GM19351 (cell line): ENCODE measurements around the gene MNX1.

ENCODE experiments used
- ATAC-seq: cut with Tn5 transposase; IDR thresholded peaks from one replicate; pipeline ENCODE4 v1.9.1; 2021; ENCODE audit warnings: mild to moderate bottlenecking, moderate library complexity; ENCODE audit not compliant: unreplicated experiment

MNX1 gene

DNA sequence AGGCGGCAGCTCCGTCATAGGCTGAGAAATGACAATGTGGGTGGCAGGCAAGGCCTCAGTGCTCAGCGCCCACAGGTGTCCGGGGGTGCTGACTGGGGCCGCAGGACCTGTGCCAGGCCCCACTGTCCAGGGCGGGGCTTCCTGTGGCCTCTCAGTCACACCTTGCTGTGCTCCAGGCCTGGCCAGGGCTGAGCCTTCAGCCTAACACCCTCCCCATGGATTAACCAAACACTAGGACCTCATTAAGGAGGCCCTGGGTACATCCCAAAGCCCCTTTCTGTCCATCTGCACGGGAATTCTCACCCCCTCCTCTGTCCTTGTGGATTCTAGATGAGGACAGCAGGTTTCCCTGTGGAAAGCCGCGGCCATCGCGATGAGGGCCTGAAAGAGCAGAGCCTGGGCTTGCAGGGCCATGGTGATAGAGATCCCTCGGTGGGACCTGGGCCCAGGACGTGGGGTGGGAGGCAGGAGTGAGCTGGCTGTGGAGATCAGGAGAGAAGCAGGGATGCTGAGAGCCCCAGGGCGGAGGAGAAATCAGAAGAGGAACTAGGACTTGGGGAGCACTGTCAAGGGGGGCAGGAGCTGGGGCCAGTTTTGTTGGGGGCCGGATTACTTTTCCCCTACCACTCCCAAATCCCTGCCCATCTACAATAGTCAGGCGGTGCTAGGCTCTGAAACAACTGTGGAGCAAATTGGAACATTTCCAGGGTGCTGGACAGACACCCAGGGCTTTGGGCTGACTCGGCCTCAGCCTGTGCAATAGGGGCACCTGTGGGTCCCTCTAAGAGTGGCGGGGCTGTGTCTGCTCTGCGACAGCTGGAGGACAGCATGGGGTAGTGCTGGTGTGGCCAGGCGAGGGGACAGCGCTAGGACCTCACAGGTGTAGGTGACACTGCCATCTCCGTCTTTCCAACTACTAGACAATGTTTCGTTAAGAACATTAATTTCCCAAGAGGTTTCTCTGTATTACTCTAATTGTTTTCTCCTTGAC is 23.3 kb upstream of the MNX1 start:
- no peak for ATAC-seq

DNA sequence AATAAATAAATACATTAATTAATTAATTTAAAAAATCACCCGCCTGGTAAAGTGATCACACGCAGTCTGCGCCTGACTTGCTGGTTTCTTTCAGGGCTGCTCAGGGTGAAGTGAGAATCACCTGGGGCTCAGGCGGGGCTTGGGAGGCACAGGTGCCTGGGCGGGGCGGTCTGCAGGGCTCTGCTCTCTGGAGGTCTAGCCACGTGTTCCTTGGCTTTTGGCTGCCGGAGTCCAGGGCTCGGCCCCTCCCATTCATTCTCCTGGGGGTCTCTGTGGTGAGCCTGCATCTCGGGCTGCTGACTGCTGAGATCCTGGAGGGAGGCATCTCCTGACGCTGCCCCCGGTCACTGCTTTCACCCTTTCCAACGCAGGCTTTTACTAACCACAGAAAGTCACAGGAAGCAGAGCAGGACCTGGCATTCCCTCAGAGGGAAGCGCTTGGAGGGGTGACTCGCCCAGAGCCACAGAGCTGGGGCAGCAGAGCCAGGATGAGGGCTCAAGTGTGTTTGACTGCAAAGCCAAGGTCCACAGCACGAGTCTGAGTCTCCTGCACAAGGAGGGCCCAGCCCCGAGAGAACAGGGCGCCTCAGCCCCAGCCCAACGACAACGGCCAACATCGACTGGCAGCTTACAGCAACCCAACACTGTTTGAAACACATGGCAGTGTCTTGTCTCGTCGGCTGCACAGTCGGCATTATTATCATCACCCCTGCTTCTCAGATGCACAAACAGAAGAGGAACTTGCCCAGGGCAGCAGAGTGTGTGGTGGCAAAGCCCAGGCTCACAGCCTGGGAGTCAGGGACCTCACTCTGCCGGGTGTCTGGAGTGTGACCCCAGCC is 22.4 kb upstream of the MNX1 start:
- ATAC-seq: no peak

DNA sequence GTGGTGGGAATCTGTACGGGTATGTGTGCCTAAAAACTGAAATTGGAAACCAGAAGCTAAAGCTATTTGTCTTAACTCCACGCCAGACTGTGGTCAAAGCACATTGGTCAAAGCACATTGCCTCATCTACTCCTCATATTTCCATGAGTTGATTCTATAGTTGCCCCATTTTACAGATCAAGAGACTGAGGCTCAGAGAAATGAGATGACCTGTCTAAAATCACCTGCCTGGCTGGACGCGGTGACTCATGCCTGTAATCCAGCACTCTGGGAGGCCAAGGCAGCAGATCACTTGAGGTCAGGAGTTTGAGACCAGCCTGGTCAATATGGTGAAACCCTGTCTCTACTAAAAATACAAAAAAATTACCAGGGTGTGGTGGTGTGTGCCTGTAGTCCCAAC is 21.7 kb upstream of the MNX1 start:
- no peak for ATAC-seq

DNA sequence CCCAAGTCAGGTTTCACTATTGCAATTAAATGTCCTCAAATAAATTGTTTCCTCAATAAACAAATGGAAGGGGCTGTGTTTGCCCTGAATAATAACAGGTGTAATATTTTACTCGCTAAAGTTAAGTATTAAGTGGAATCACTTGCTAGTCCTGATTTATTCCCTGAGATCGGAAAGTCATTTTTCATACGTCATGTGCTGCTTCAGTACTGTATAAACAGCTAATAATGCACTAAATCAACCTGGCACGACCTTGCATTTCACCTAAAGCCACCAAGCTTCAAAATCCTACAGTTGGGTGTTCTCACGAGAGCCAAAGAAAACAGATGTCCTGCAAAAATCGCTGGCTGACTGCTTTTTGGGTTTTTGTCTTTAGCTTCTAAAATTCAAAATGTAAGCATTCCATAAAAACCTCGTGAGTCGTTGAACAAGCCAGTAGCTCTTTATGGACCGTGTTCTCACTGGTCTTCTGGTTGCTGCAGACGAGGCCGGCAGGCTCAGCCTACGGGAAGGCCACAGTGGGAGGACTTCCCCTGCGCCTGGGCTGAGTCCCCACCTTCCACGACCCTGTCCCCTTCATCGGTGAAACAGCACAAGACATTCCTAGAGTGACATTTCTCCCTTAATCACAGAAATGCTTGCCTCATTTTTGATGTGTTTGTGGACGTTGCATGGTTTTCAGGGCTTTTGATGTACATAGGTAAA is 17.9 kb upstream of the MNX1 start:
- ATAC-seq: no peak

DNA sequence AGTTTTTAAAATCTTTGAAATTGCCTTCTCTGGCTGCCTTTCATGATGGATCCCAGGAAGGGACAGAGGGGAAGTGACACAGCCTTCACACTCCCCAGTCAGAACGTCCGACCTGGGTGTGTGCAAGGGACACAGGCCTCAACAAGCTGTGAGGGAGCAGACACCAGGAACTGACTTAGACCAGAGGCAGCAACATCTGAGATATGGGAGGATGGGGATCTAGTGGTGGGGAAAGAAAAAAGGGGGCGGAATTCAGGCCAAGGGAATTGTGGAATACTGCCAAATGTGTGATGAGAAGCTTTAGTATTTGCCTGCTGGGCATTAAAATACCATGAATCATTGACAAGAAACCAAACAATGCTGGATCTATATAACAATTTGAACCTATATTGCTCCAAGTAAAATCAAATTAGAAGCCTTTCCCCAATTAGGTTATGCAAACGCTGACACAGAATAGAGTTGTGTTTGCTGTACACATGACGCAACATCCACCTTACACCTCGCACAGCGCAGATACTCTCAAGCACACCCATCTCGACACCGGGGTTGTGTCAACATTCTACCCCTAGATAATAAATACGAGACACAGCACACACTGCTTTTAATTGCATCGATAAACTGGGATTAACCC is 17.2 kb upstream of the MNX1 start:
- no peak for ATAC-seq

DNA sequence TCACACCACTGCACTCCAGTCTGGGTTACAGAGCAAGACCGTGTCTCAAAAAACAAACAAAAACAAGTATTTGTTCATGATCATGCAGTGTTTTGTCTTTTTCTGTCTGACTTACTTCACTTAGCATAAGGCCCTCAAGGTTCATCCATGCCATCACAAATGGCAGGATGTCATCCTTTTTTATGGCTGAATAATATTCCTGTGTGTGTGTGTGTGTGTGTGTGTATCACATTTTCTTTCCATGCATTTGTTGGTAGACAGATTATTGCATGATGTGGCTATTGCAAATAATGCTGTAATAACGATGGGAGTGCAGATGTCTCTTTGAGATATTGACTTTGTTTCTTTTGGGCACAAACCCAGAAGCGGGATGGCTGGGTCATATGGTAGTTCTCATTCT is 14.3 kb upstream of the MNX1 start:
- no peak for ATAC-seq

DNA sequence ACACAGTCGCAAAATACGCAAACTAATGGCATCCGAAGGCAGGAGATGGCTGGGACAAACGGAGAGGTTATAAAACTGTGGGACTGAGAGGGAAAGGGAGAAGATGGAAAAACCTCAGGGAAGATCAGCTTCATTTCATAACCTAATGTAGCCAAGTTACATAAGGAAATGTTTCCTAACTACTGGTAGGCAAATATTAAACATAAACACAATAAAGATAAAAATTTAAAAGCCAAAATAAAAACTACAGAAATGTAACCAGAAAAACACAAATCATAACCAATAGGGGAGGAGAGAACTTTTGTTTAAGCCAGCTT is 13.1 kb upstream of the MNX1 start:
- ATAC-seq: no peak

DNA sequence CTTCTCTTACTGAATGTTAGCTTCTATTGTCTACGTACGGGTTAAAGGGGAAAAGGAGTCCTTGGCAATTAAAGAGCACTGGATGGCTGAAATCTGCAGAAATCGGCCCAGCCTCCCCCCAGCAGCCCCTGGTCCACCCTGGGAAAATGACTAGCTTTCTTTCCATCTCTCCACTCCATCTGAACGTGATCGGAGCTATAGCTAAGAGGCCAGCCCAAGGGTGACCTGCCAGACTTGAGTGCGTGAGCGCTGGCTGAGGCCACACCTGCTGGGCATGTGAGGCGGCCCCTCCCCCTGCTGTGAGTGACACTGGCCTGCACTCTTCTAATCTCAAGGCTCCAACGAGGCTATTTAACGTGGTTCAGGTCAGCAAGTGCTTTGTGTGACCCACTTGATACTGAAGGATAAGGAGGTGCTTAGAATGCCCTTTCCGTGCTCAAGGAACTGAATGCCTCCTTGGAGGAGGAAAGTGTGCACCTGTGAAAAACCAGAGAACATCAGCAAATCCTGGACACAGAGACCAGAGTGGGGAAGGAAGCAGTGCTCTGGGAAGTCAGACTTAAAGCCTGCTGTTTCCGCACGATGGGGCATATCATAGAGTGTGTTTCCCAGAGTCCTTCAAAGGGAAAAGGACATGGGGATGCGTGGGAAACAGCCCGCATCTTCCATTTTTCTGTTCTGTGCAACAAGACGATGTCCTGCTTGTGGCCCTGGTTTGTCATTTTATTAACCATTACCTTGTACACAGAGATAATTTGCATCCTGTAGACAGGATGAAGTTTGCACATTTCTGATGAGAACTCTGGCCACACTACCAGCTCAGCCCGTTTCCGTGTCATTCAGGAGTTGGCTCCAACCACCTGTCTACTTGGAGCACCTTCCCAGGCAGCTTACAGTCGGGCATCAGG is 12.5 kb upstream of the MNX1 start:
- no peak for ATAC-seq

DNA sequence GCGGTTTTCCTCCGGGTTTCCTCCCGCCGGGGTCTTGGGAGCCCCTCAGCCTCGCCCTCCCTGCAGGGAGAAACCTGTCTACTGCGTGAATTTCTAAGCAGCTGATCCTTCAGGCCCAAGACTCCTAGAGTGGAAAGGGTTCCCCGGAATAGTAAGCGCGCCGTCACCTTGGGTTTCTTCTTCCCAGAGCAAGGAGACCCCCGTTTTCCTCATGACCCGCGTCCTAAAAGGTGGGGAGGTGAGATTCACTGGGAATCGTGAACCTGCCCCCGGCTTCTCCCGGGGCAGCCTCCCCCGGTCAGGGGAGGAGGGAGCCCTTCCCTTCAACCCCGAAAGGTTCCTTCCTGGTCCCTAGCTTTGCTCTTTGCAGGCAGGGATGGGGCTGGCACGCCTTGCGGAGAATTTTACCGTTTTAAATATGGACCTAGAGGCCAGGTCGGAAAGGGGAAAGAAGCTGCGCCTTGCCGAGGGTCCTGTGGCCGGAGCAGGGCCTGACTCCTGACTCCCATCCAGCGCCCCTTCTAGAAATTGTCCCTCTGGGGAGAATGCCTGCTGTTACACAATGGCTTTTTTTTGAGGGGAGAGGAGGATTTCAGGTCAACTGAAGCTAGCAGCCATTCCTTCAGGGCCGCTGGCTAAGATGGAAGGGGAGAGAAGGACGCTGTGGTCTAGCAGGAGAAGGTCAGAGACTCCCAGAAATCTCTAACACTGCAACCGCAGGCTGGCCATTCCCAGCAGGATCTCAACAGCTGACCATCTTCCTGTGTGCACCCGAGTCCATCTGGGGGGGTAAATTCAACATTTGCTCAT is 11.6 kb upstream of the MNX1 start:
- ATAC-seq: no peak

DNA sequence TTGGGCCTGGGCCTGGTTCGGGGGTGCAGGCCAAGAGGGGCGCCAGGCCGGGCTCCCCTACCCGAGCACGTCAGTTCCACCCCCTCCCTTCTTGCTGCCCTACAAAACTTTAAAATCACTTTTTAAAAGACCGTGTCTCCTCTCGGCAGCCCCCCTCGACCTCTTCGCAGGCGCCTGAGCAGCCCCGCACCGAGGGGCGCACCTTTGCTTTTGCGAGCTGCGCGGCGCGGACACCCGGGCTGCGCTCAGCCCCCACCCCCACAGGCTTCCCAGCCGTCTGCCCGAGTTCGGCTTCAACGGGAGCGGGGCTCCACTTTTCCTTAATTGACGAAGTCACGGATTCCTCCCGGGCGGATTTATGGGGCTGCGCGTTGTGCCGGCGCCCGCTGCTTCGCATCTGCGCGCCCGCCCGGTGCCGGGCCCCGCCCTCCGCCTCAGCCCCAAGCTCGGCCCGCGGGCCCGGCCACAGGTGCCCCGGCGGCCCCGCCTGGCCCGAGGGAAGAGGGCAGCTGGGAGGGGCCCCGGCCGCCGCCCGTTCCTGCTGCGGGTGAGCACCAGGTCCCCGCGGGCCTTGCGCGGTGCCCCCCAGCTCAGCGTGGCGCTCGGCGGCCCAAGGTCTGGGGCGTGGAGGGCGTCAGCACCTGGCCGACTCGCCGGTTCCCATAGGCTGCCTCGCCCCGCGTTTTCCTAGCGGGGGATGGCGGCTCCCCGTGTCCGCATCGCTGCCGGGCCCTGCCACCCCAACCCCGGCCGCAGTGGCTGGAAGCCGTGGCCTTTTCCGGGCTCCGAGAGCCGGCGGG is 10.8 kb upstream of the MNX1 start:
- no peak for ATAC-seq

DNA sequence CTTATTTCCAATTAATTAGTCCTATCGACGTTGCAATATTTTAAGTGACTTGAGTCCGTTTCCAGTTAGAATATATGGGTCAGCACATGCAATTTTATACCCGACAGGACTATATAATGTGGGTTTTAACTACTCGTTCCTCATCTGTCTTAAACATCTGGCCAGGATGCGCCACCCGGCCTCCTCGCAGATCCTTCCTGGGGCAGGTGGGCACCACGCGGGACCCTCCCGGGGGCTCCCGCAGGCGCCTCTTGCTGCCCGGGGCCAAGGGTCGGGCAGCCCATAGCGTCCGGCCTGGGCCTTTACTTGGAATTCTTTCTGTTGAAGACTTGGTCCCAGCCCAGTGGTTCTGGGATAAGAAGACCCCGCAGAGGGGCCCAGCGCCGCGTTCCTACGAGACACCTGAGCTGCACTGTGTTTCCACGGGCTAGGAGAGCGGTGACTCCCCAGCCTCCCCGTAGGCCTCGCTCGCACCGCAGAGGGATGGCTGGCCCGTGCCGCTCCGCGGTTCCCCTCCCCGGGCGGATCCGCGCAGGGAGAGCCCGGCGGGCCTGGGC is 10.1 kb upstream of the MNX1 start:
- no peak for ATAC-seq

DNA sequence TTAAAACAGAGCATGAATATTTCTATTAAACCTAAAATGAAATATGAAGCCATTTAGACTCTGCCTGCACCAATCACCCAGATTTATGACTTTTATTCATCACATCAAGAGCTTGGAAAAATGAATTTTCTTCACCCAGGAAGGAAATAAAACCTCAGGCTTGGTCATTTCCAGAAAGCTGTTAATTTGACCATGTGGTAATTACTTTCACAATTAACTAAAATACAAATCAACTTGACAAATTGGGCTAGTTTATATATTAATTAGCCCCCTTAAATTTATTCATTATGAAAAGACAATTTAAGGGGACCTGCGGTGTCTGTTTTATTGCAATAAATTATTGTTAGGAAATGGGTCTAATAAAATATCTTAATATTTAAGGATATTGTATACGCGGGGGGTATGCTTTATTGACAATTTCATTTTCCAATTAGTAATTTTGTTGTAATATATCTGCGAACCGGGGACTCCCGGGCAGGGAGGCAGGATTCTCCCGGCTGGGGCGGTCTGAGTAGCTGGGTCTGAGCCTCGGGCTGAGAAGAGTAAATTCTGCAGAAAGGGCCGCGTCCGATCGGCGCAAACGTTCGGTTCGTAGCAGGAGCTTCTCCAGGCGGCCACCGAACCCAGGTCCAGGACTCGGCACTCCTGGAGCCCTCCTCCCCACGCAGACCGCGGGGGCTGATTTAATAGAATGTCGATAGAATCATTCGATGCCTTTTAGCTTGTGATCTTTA is 9.4 kb upstream of the MNX1 start:
- ATAC-seq: no peak

DNA sequence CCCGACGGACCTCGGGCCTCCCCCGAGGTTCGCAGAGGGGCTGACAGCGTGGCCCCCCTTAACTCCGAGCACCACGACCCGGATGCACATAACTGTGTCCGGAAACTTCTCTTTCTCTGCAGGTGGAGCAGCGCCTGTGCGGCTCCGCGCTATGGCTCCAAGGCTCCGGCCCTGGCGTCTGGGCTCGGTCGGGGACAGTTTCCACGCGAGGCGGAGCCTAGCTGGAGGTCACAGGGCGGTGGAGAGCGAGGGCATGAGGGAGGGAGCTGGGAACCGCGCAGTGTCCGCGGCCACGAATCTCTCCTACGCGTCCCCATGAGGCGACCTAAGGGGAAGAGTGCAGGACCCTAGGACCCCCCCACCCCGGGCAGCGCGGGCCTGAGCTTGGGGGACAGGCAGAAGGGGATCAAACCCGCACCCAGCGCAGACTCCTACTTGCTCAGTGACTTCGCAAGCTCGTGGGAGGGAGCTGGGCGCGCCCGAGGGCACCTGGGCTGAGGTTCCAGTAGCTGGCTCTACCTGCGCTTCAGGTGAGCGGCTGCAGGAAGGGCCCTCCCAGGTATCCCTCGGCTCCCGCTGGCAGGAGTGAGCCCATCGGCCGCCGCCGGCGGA is 8.6 kb upstream of the MNX1 start:
- no peak for ATAC-seq

DNA sequence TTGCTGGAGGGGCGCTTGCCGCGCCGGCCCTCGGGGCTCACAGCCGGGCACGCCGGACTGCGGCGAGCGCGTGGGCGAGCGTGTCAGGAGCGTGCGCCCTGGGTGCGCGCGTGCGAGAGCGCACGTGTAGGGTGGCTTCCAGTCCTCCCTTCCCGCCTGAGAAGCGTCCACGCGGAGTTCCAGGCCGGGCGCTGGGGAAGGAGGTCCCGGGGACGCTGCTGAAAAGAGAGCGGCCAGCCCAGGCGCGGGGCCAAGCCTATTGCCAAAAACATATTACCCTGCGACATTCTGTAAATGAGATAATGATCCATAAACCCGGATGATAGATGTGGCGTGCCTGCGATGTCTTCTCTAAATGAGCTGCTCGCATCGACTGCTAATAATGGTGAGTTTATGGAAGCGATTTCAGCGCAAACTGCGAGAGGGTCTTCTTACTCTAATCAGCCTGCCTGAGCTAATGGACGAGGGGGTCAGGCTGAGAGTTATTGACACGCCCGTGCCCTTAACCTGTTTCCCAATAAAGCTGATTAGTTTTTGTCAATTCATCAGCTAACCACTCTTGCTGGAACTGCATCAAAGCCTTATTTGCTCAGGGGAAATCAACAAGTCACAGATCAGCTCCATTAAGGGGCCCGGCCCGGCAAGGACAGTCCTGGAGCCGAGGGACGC is 8.0 kb upstream of the MNX1 start:
- ATAC-seq: no peak

DNA sequence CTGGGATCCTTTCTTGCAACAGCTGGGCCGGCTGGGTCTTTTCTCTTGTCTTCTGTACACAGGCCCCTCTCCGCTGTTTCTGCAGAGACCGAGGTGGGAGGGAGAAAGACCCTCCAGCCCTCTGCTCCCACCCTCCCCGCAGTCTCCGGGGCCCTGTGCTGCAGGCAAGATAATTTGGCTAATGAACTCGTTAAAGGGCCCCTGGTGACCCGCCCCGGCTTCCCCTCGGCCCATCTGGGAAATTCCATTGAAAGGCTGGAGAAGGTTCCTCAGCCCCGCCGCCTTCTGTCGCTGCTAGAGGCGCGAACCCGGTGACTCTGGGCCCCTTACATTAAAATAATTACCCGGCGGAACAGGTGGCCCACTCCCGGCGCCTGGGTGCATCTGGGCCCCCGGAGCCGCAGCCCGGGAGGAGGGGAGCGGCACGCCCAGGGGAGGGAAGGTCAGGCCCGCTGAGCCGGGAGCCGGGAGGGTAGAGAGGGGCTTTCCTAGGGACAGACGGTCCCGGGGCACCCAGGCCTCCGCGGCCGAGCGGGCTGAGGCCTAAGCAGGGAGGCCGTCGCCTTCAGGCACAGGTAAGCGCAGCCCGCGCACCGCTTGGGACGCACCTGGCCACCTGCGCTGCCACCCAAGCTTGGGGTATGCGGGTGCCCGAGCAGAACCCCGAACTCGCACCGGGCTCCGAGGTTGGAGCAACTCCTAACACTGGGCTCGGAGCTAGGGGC is 7.3 kb upstream of the MNX1 start:
- no peak for ATAC-seq

DNA sequence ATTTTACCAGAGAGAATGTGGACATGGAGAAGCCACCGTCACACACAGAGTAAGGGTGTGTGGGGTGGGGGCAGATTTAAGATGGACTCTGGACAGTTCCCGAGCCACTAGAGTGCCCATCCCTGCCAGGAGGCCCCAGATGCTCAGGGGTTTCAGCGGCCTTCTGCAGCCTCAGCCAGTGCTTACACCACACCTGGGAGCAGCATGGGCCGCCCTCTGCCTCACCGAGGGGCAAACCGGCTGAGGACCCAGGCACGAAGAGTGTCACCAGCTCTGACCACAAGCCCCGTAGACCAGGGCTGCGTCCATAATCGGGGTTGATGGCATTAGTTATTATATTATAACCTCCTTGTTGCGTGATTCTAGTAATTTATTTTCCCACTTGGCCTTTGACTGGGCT is 6.7 kb upstream of the MNX1 start:
- peak; percentile 9 for ATAC-seq
